ENCODE measurements around the gene SEPTIN1. TPM values are rescaled to one million over a fixed set of nuclear protein-coding genes. Genes with fewer than 3 reads are reported as not detected.

Gene SEPTIN1
- polyA plus RNA-seq, 1 of the 3 experiments (the other 2 are of a cell fraction): 0.25 TPM

DNA sequence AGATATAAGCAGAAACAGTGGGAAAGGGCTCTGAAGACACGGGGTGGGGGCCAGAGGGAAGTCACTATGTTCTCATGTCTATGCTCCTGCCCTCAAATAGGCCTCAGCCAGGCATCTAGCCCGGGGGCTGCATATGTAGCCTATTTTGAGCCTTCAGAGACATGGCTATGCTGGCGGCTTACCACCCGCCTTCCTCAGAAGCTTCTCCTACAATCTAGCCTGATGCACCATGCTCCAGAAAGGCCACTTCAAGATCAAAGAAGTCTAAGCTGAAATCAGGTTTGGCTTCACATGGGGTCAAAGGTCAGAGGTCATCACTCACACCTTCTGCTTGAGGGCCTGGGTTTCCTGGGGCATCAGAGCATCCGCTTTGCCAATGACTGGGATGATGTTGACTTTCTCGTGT is 1.6 kb downstream of the SEPTIN1 start:
- Histone ChIP-seq H3K27ac (ENCODE audit: low read depth in 2 of 2, low read length in 1 of 2) (no peak overlapping the region), H4K20me1 (ENCODE audit: insufficient read depth) (peaks cover 12% of the 10 kb centered on the region; the same call in 1 of the 2 replicates), H2AFZ (ENCODE audit: low read depth) (no peak overlapping the region), H3K9me3 (no peaks in the 10 kb centered on the region), H3K4me1 (ENCODE audit: control insufficient read depth in 1 of 2, insufficient read depth in 2 of 2, low read depth in 1 of 2, low read length in 1 of 2) (peaks cover 6 to 9% of the 10 kb centered on the region in 2 experiments; a peak in 3 of 4 replicates), H3K4me2 (no peak overlapping the region; the same call in 1 of the 2 replicates), H3K9me2 (no peaks in the 10 kb centered on the region), H3K4me3 (ENCODE audit: low read depth in 2 of 2, low read length in 1 of 2) (no peak overlapping the region), H3K36me3 (replicated peaks in 1 of 2; ENCODE audit: control insufficient read depth in 1 of 2, insufficient read depth in 2 of 2, low read length in 1 of 2) (peaks cover 0 to 6% of the 10 kb centered on the region in 2 experiments), H3K27me3 (ENCODE audit: insufficient read depth) (no peaks in the 10 kb centered on the region), H3F3A (replicated peaks; ENCODE audit: insufficient read depth) (peaks cover 22% of the 10 kb centered on the region), H3K9ac (no peak overlapping the region), H3K79me2 (ENCODE audit: insufficient read depth) (peaks cover 15% of the 10 kb centered on the region; the same call in 1 of the 2 replicates)
- ChIA-PET POLR2A (interaction anchor here (5.1 kb wide), 1 partner anchor 14 kb away, joined by 33 read pairs; the partner anchor contains the start of gene ZNF48), CTCF (interaction anchor here (1.5 to 2.6 kb wide), 2 partner anchors 14 to 29 kb away, joined by 6 to 15 read pairs; partner anchors contain the start of gene ZNF48)
- TF ChIP-seq GATA2 (CRISPR knock-in tag; IDR thresholded peaks at IDR 0.05): no peak
- TF ChIP-seq SMC3 (IDR thresholded peaks at IDR 0.05; ENCODE audit: low read depth, low read length): no peak
- no peak for TF ChIP-seq YY1 (IDR thresholded peaks at IDR 0.05; ENCODE audit: low read depth)
- no peak for TF ChIP-seq NRF1 (IDR thresholded peaks at IDR 0.05; ENCODE audit: low read depth, low read length)
- no peak for TF ChIP-seq MAX (IDR thresholded peaks at IDR 0.05; ENCODE audit: low read depth)
- TF ChIP-seq RAD21 (IDR thresholded peaks at IDR 0.05; ENCODE audit: low read length): no peak
- TF ChIP-seq USF1 (IDR thresholded peaks at IDR 0.05; ENCODE audit: borderline replicate concordance, low read depth): no peak
- no peak for TF ChIP-seq TCF12 (IDR thresholded peaks at IDR 0.05)
- no peak for TF ChIP-seq FOXJ3 (CRISPR knock-in tag; IDR thresholded peaks at IDR 0.05)
- TF ChIP-seq FOXM1 (IDR thresholded peaks at IDR 0.05; ENCODE audit: low read depth): no peak
- no peak for TF ChIP-seq RCOR1 (IDR thresholded peaks at IDR 0.05; ENCODE audit: low read length)
- TF ChIP-seq, protein P1, sequence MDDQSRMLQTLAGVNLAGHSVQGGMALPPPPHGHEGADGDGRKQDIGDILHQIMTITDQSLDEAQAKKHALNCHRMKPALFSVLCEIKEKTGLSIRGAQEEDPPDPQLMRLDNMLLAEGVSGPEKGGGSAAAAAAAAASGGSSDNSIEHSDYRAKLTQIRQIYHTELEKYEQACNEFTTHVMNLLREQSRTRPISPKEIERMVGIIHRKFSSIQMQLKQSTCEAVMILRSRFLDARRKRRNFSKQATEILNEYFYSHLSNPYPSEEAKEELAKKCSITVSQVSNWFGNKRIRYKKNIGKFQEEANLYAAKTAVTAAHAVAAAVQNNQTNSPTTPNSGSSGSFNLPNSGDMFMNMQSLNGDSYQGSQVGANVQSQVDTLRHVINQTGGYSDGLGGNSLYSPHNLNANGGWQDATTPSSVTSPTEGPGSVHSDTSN (IDR thresholded peaks at IDR 0.05): no peak
- no peak for TF ChIP-seq NFIC (IDR thresholded peaks at IDR 0.05; ENCODE audit: borderline replicate concordance)
- TF ChIP-seq MXI1 (IDR thresholded peaks at IDR 0.05; ENCODE audit: low read depth, low read length): no peak
- no peak for TF ChIP-seq MEF2A (IDR thresholded peaks at IDR 0.05; ENCODE audit: borderline replicate concordance, low read depth)
- DNase-seq: no peak
- 88% methylated on average over 5 of the region's 6 CpGs for WGBS (ENCODE audit: low lambda C conversion rate)

GRCh38 chr16:30380072-30380802 is 2.1 kb downstream of the SEPTIN1 start:
- CTCF ChIA-PET: interaction anchor here (1.5 to 2.6 kb wide), 2 partner anchors 15 to 29 kb away, joined by 6 to 15 read pairs; partner anchors contain the start of gene ZNF48
- no peaks in the 10 kb centered on the region for H3K9me2 ChIP-seq
- H3K4me2 ChIP-seq: no peak overlapping the region; the same call in 1 of the 2 replicates
- POLR2A ChIA-PET: interaction anchor here (5.1 kb wide), 1 partner anchor 14 kb away, joined by 33 read pairs; the partner anchor contains the start of gene ZNF48
- H3F3A ChIP-seq (replicated peaks; ENCODE audit: insufficient read depth): peaks cover 19% of the 10 kb centered on the region
- H3K79me2 ChIP-seq (ENCODE audit: insufficient read depth): peaks cover 15% of the 10 kb centered on the region; the same call in 1 of the 2 replicates
- H3K27me3 ChIP-seq (ENCODE audit: insufficient read depth): no peaks in the 10 kb centered on the region
- H3K9ac ChIP-seq: no peak overlapping the region
- WGBS (ENCODE audit: low lambda C conversion rate): 98% methylated on average over 4 of the region's 4 CpGs
- H4K20me1 ChIP-seq (ENCODE audit: insufficient read depth): peaks cover 12% of the 10 kb centered on the region; the same call in 1 of the 2 replicates
- DNase-seq: no peak
- H3K27ac ChIP-seq (ENCODE audit: low read depth in 2 of 2, low read length in 1 of 2): no peak overlapping the region
- peaks cover 0 to 6% of the 10 kb centered on the region in 2 experiments for H3K36me3 ChIP-seq (replicated peaks in 1 of 2; ENCODE audit: control insufficient read depth in 1 of 2, insufficient read depth in 2 of 2, low read length in 1 of 2)
- H2AFZ ChIP-seq (ENCODE audit: low read depth): no peak overlapping the region
- peaks cover 6 to 9% of the 10 kb centered on the region in 2 experiments; a peak in 3 of 4 replicates for H3K4me1 ChIP-seq (ENCODE audit: control insufficient read depth in 1 of 2, insufficient read depth in 2 of 2, low read depth in 1 of 2, low read length in 1 of 2)
- H3K9me3 ChIP-seq: no peaks in the 10 kb centered on the region
- H3K4me3 ChIP-seq (ENCODE audit: low read depth in 2 of 2, low read length in 1 of 2): no peak overlapping the region
- TF ChIP-seq FOSL2 (IDR thresholded peaks at IDR 0.05; ENCODE audit: borderline replicate concordance, low read depth) (no peak), EZH2phosphoT487 (IDR thresholded peaks at IDR 0.05; ENCODE audit: borderline replicate concordance, low read depth) (no peak), MEF2A (IDR thresholded peaks at IDR 0.05; ENCODE audit: borderline replicate concordance, low read depth) (no peak), USF1 (IDR thresholded peaks at IDR 0.05; ENCODE audit: borderline replicate concordance, low read depth) (no peak), TCF12 (IDR thresholded peaks at IDR 0.05) (no peak), MAX (IDR thresholded peaks at IDR 0.05; ENCODE audit: low read depth) (no peak), MXI1 (IDR thresholded peaks at IDR 0.05; ENCODE audit: low read depth, low read length) (no peak), RAD21 (IDR thresholded peaks at IDR 0.05; ENCODE audit: low read length) (no peak)
- TF ChIP-seq, protein P2, sequence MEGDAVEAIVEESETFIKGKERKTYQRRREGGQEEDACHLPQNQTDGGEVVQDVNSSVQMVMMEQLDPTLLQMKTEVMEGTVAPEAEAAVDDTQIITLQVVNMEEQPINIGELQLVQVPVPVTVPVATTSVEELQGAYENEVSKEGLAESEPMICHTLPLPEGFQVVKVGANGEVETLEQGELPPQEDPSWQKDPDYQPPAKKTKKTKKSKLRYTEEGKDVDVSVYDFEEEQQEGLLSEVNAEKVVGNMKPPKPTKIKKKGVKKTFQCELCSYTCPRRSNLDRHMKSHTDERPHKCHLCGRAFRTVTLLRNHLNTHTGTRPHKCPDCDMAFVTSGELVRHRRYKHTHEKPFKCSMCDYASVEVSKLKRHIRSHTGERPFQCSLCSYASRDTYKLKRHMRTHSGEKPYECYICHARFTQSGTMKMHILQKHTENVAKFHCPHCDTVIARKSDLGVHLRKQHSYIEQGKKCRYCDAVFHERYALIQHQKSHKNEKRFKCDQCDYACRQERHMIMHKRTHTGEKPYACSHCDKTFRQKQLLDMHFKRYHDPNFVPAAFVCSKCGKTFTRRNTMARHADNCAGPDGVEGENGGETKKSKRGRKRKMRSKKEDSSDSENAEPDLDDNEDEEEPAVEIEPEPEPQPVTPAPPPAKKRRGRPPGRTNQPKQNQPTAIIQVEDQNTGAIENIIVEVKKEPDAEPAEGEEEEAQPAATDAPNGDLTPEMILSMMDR (IDR thresholded peaks at IDR 0.05): no peak
- TF ChIP-seq, protein P3, sequence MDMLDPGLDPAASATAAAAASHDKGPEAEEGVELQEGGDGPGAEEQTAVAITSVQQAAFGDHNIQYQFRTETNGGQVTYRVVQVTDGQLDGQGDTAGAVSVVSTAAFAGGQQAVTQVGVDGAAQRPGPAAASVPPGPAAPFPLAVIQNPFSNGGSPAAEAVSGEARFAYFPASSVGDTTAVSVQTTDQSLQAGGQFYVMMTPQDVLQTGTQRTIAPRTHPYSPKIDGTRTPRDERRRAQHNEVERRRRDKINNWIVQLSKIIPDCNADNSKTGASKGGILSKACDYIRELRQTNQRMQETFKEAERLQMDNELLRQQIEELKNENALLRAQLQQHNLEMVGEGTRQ (IDR thresholded peaks at IDR 0.05; ENCODE audit: borderline replicate concordance, low read depth, low read length): no peak

Data from SK-N-SH (cell line).